Fibroblast of the aortic adventitia (primary cell): ENCODE results near the gene SIGLEC8. TPM values are rescaled to one million over a fixed set of nuclear protein-coding genes. Genes with fewer than 3 reads are reported as not detected.

Experiments
- DNase-seq: peaks from one replicate; pipeline ENCODE4 v3.0.0-alpha.2; 2010; ENCODE audit warnings: low read depth
- H3K4me3 ChIP-seq: 2 replicates; pipeline ENCODE4 v1.5.1; 2011; ENCODE audit warnings: low read depth, mild to moderate bottlenecking, control low read depth, low read length, moderate library complexity
- total RNA-seq: library from RNA; depleted of rRNA; stranded (reverse); fragments of >200 nt; gene quantifications from 2 replicates; pipeline ENCODE4 v1.2.3, GENCODE V29; 2012; ENCODE audit warnings: low replicate concordance
- TF ChIP-seq, protein P1 (sequence below): IDR thresholded peaks from 2 replicates; pipeline ENCODE4 v1.5.1; 2011; ENCODE audit warnings: mild to moderate bottlenecking, low read length, control low read depth, inconsistent platforms; ENCODE audit not compliant: insufficient read depth

SIGLEC8 gene
- total RNA-seq, 1 donor, result not detected

DNA sequence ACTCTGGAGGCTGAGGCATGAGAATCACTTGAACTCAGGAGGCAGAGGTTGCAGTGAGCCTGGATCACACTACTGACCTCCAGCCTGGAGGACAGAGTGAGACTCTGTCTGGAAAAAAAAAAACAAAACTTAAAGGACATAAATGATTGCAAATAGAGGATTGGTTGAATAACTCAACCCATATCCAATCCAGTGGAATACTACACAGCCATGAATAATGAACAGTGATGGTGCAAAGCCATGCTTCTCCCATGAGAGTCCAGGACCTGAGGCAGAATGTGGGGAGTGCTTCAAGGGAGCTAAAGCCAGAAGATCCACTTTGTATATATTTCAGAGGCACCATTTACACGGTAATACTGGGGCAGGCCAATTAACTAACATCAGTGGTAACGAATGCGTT, 17.9 kb upstream of the SIGLEC8 start:
- TF ChIP-seq, protein P1, sequence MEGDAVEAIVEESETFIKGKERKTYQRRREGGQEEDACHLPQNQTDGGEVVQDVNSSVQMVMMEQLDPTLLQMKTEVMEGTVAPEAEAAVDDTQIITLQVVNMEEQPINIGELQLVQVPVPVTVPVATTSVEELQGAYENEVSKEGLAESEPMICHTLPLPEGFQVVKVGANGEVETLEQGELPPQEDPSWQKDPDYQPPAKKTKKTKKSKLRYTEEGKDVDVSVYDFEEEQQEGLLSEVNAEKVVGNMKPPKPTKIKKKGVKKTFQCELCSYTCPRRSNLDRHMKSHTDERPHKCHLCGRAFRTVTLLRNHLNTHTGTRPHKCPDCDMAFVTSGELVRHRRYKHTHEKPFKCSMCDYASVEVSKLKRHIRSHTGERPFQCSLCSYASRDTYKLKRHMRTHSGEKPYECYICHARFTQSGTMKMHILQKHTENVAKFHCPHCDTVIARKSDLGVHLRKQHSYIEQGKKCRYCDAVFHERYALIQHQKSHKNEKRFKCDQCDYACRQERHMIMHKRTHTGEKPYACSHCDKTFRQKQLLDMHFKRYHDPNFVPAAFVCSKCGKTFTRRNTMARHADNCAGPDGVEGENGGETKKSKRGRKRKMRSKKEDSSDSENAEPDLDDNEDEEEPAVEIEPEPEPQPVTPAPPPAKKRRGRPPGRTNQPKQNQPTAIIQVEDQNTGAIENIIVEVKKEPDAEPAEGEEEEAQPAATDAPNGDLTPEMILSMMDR, result no peak

DNA sequence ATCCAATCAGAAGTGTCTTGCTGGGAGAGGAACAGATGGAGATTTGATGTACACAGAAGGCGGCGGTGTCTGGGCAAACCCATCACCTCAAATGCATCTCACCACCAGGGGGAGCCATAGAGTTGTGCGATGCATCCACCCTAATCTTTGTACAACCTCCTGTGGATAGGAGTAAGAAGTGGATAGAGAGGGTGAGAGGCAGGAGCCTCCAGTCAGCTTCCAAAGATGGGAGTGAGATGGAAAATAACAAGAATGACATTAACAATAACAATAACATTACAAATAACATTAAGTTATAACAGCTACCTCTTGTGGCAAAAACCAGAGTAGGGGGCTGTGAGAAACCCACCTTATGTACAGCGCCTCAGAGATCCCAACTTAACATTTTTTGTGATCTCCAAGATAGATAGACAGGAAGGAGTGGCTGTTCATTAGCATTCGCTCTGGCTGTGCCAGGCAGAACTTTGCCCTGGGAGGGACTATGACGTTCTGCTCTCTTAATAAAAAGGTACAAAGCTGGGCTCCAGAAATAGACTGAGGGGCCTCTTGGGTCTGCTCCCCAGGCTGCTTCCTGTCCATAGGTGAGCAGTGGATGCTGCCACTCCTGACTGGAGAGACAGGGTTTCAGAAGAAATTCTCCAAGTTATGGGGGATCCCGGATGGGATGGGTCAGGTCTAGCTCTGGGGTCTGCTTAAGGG, 14.9 kb upstream of the SIGLEC8 start:
- H3K4me3 ChIP-seq, result no peak overlapping the region
- TF ChIP-seq, protein P1, result peak; percentile 90
- peak; percentile 78 for DNase-seq

More for the DNA sequence above, 17.9 kb upstream of the SIGLEC8 start:
- no peak overlapping the region for H3K4me3 ChIP-seq
- no peak for DNase-seq

DNA sequence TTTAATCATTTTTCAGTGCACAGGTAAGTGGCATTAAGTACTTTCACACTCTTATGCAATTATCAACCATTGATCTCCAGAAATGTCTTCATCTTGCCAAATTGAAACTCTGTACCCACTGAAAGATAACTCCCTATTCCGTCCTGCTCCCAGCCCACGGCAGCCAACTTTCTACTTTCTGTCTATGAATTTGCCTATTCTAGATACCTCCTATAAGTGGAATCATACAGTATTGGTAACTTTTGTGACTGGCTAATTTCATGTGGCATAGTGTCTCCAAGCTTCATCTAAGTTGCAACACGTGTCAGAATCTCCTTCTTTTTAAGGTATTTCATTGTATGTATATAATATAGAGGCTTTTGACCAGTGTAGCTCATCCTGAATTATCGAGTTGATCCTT, 14.4 kb upstream of the SIGLEC8 start:
- no peak for DNase-seq
- H3K4me3 ChIP-seq, result no peak overlapping the region
- TF ChIP-seq, protein P1, result no peak

DNA sequence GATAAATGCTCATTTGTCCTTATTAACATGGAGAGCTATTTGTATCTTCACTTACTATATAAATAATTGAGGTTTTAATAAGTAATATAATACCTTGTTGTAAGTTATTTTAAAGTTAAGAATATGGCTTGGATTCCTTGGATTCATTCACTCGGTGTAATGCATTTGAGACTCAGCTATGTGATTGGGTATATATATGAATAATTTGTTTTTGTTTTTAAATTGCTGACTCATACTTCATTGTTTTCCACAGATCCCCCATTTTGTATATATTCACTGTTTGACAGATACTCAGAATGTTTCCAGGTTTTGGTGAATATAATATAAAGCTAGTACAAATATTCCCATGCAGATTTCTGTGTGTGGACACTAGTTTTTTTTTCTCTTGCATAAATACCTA, 13.3 kb upstream of the SIGLEC8 start:
- TF ChIP-seq, protein P1, result no peak
- H3K4me3 ChIP-seq, result no peak overlapping the region
- no peak for DNase-seq

DNA sequence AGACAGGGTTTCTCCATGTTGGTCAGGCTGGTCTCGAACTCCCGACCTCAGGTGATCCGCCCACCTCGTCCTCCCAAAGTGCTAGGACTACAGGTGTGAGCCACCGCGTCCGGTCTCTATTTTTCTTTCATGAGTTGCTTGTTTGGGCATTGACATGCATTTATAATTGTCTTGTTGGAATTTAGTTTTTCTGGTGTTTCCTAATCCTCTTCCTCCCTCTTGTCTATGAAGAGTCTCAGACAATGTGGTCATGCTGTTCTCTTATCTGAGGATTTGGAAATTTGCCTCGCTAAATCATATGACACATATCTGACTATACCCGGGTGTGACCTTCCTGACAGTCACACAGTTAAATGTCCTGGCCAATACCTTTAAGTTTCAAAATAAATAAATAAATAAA, 12.7 kb upstream of the SIGLEC8 start:
- no peak overlapping the region for H3K4me3 ChIP-seq
- DNase-seq, result peak; percentile 23
- TF ChIP-seq, protein P1, result no peak

DNA sequence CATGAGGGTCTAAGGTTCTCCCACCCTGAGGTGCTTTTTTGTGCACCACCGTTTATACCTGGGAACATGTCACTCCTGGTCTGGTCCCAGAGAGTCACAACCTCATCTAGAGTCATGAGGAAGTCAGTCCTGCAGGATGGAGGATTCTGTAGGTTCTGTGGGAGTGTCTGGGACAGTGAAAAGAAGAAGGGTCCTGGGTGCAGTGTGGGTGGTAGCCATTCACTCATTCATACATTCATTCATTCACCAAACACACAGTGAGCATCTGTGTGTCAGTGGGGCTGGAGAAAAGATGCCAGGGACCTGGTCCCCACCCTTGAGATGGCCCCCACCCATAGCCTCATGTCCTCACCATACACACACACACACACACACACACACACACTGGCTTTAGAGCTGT, 11.4 kb upstream of the SIGLEC8 start:
- TF ChIP-seq, protein P1, result no peak
- no peak for DNase-seq

DNA sequence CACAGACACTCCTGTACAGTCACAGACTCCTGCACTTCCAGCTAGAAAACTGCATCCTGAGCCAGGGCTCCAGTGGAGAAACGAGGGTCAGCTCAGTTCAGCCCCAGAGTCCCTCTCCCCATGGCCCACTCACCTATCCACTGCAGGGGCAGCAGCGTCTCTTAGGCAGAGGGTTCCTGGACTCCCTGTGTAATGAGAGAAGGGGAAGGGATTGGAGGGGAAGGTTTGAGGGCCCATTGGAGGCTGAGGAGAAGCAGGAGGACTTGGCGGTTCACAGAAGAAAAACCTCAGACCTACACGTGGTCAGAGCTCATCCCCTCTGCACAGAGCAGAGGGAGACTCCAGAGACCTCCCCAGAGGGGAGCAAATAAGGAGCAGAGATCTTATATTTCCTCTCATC, 10.9 kb upstream of the SIGLEC8 start:
- DNase-seq, result no peak
- TF ChIP-seq, protein P1, result no peak
- H3K4me3 ChIP-seq, result no peak overlapping the region

More for the DNA sequence above, 11.4 kb upstream of the SIGLEC8 start:
- H3K4me3 ChIP-seq, result no peak overlapping the region
